GM19467 (cell line): Measurements from ENCODE around the gene MBD4.
A peak's percentile ranks its signal among the peaks of the same experiment; 100 is the strongest.

ENCODE experiments used
- ATAC-seq: cut with Tn5 transposase; IDR thresholded peaks from one replicate; pipeline ENCODE4 v1.9.1; 2021; ENCODE audit warnings: mild to moderate bottlenecking, moderate library complexity; ENCODE audit not compliant: unreplicated experiment

MBD4 gene

GRCh38 chr3:129463716-129464115, 24.0 kb upstream of the MBD4 start:
- ATAC-seq, result no peak

DNA sequence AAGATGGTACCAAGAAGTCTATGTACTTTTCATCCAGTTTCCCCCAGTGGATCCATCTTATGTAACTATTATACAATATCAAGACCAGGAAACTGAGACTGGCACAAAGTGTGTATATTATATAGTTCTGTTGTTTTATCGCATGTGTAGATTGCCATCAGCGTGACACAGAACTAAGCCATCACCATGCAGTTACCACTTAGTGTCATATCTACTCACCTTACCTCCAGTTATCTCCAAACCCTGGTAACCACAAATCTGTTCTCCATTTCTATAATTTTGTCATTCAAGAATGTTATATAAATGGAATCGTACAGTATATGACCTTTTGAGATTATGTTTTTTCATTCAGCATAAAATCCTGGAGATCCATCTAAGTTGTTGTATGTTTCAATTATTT, 23.3 kb upstream of the MBD4 start:
- ATAC-seq, result no peak

- ATAC-seq, result no peak
Measured at GRCh38 chr3:129462361-129462968, 22.7 kb upstream of the MBD4 start.

DNA sequence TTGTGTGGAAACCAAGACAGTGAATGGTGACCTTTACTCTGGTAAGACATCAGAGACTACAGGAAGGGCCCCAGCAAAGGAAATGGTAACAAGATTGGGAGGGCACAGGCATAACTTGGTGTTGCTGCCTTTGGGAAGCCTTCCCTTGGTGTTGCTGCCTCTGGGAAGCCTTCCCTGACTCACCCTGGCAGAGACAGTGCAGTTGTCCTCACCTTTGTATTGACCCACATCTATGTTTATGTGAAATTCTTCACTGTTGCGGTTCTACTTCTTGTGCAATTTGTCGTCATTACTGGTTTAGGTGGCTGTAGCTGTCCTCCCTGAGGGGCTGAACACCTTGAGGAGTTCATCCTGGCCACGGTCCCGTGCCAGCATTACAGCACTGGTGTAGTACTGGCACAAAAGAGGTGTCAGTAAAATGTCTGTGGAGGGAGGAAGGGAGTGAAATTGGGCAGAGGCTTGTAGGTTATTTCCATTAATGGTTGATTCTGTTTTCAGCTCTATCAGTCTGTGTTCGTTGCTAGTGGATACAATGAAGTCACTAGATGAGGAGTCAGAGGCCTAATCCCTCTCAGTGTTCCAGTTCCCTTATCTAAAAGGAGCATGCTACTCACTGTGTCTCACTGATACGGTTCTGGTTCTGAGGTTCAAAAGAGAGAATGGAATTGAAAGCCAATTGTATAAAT, 21.9 kb upstream of the MBD4 start:
- no peak for ATAC-seq

DNA sequence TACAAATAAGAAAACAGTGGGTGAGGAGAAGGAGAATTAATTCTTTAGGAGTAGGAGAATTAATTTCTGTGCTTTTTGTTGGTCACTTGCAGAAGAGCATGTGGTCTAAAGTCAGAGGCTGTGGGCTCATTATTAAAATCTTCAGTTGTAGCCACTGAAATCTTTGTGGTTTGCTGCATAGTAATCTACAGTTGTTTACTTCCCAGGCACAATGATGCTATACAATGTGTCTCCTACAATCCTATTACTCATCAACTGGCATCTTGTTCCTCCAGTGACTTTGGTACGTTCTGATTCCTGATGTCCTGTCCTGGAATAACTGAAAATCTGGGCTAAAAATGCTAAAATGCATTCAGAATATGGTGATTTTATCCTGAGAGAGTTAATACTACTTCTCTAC, 21.3 kb upstream of the MBD4 start:
- no peak for ATAC-seq

DNA sequence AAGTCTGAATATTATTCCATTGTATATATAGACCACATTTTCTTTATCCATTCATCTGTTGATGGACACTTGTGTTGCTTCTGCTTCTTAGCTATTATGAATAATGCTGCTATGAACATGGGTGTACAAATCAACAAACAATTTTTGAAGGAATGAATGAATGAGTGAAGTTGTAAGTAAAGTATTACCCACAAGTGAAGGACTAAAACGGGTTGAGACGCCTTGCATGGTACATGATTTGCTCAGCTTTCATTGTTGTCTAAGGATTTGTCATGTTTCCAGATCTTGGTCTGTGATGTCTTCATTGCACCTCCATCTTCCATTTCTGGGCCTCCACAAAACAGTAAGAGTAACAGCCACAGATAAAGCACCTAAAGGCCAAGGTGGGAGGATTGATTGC, 20.8 kb upstream of the MBD4 start:
- ATAC-seq, result no peak

- no peak for ATAC-seq
Measured at GRCh38 chr3:129460155-129460554, 20.4 kb upstream of the MBD4 start.

DNA sequence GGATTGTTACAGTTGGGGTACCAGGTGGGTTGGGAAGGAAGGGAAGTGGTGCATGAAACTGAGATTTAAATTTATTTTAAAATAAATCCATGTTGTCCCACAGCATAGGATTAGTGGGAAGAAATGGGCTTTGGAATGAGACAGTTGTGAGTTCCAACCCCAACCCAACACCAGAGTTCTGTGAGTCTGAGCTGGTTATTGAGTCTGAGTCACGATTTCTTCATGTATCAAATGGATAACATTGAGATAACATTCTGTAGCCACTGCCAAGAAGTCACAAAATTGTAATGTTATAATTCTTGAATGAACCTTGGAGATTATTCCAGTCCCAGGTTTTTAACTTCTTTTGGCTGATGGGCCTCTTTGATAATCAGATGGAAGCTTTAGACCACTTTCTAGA, 14.0 kb upstream of the MBD4 start:
- no peak for ATAC-seq

GRCh38 chr3:129449279-129450115, 9.7 kb upstream of the MBD4 start:
- no peak for ATAC-seq

DNA sequence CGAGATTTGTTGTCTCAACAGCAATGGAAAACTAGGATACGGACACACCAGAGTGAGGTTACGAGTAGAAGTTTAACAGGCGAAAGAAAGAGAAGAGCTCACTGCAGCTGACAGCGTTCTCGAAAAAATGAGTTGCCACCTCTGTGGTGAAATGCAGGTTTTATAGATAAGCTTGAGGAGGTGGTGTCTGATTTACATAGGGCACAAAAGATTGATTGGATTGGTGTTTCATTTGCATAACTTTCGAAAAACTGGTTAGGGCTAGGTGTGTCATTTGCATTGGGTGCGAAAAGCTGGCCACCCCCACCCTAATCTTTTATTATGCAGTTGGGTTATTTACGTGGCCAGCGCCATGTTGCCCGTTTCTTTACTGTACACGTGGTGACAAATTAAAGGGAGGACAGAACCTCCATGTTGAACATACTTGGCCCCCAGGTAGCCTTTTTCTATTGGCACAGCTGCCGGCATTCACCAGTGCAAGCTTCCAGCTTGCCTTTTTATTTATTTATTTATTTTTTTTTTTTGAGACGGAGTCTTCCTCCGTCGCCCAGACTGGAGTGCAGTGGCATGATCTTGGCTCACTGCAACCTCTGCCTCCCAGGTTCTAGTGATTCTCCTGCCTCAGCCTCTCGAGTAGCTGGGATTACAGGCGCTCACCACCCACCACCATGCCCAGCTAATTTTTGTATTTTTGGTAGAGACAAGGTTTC, 8.6 kb upstream of the MBD4 start:
- no peak for ATAC-seq

DNA sequence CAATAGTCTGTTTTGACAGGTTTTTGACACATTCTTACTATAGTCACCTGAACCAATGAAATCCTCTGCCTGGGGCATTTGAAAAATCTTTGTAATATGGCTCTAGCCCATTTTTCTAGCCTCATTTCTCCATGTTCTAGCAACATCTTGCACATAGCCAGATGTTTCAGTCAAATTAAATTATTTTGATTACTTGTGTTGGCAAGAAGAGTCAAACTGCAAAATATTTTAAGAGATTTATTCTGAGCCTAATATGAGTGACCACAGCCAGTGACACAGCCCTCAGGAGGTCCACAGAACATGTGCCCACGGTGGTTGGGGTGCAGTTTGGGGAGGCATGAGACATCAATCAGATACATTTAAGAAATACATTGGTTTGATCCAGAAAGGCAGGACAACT, 7.2 kb upstream of the MBD4 start:
- ATAC-seq, result no peak

GRCh38 chr3:129445471-129445870, 5.7 kb upstream of the MBD4 start:
- ATAC-seq, result no peak

- no peak for ATAC-seq
Measured at GRCh38 chr3:129442947-129443346, 3.2 kb upstream of the MBD4 start.

- no peak for ATAC-seq
Measured at GRCh38 chr3:129442486-129442885, 2.7 kb upstream of the MBD4 start.

GRCh38 chr3:129441782-129442181, 2.0 kb upstream of the MBD4 start:
- no peak for ATAC-seq

DNA sequence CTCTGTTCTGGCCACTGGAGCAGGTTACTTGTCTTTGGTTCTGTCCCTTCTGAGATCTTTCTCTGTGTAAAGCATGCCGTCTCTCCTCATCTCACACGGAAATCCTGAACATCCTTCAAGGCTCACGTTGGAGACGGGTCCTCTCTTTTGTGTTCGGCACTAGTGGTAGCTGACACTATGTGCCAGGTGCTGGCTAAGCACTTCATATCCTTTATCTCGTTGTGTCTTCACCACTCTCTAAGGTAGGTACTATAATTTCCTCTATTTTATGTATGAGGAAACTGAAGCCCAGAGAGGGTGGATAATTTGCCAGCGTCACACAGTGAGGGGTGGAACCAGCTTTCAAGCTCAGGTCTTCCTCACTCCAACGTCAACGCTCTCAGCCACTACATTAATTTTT, 1.5 kb upstream of the MBD4 start:
- no peak for ATAC-seq

DNA sequence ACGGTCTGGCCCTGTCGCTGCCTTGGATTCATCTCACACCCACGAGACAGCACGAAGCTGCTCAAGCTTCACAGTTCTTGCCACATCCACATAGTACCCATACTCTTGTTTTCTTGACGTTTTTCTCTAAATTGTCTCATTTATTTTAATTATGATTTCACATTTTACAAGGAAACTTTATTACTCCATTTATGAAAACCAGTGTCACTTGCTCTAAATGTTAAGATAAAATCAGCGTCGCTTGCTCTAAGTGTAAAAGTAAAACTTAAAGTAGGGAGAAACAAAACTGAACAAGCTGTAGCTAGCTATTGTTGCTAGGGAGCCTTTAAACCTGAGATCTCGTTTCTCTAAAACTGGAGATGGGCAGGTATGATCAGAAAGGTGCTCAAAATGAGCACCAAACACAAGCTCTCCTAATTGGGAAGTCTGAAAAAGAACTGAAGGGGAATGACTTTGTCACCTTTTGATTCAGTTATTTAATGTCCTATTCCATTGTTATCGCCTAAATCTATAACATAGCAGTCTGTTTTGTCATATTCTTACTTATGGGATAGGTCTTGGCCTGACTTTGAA, 956 bp upstream of the MBD4 start:
- ATAC-seq, result no peak

DNA sequence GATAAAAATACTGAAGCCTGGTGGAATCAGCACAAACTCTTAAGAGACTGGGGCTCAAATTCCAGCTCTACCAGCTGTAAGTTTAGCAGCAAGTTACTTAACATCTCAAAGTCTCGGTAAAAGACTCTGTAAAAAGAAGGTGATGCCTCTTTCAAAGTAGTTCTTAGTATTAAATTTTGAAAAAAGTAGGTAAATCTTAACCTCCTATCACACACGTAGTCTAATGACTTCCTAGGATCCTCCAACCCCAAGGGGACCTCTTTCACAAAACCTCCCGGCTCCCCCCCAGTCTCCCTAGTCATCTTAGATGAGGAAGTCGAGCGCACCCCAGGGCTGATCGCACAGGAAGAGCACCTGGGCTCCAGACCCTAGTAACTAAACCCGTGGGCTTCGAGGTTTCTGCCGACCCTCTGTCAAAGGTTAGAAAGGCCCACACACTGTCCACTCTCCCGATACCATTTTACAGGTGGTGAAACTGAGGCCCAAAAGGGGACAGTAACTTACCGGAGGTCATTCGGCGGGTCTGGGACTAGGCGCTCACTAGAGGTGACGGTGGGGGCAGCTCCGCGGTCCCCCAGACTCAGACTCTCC, 427 bp downstream of the MBD4 start:
- ATAC-seq, result peak; percentile 15

GRCh38 chr3:129435367-129435766, 4.4 kb downstream of the MBD4 start:
- no peak for ATAC-seq

- no peak for ATAC-seq
Measured at GRCh38 chr3:129434140-129434539, 5.6 kb downstream of the MBD4 start.

DNA sequence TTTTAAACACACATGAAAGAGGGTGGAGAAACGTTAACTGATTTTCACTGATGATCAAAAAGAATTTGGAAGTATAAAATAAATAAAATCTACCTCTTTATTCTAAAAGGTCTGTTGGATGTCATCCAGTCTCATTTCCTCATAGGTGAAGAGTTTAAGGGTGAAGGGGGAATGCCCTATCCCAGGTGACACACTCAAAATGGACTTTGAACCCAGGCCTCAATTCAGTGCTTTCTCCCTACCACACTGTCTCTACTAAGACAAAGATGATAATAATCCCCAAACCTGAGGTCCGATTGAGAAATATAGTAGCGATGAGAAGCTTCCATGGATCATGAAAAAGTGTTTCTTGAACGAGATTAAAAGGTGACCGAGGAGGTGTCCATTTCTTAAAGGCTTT, 6.2 kb downstream of the MBD4 start:
- ATAC-seq, result no peak
